Endothelial cell of umbilical vein (primary cell): ENCODE data around the gene JARID2. TPM values are rescaled to one million over a fixed set of nuclear protein-coding genes. Genes with fewer than 3 reads are reported as not detected.

ENCODE experiments used
- BruUV-seq: library from RNA; stranded (reverse); fragments of 400-500 nt; replicated peaks from 2 replicates; lab custom pipeline; 2021; lab: Mats Ljungman, UMichigan
- CTCF ChIA-PET: fragments of 300-600, 350-600 bp; sonication (Branson Sonifier 250); formaldehyde crosslinking; loops from one replicate; lab custom pipeline; 2021; ENCODE audit warnings: antibody characterized with exemption, inconsistent platforms; lab: Charles Lee
- POLR2A ChIA-PET: fragments of 300-600, 350-600 bp; sonication (Branson Sonifier 250); formaldehyde crosslinking; loops from one replicate; lab custom pipeline; 2021; ENCODE audit warnings: antibody characterized with exemption, inconsistent platforms; lab: Charles Lee
- DNase-seq: peaks from one replicate; pipeline ENCODE4 v3.0.0-alpha.2; 2011; ENCODE audit warnings: low read depth, low spot score
- FAIRE-seq: peaks from 2 replicates; lab custom pipeline; 2011; peaks lifted over from hg19 to GRCh38; lab: Jason Lieb, UNC
- H2AFZ ChIP-seq: 2 replicates; pipeline ENCODE4 v1.6.0; 2012; ENCODE audit warnings: low read depth, low read length, control low read depth, inconsistent platforms
- H3K27ac ChIP-seq: 2 replicates; pipeline ENCODE4 v1.5.1; 2011; ENCODE audit warnings: low read depth, mild to moderate bottlenecking, control low read depth, low read length, moderate library complexity; ENCODE audit not compliant: insufficient read depth
- H3K27me3 ChIP-seq, 2 experiments: 2 replicates each; pipeline versions ENCODE4 v1.6.0 to v1.6.1; 2011; ENCODE audit warnings: low read length in 2 of 2, mixed read lengths in 1 of 2; ENCODE audit not compliant: control insufficient read depth in 2 of 2, insufficient read depth in 2 of 2
- H3K36me3 ChIP-seq, 2 experiments: 2 replicates in 1 of 2; 3 replicates in 1 of 2; pipeline ENCODE4 v1.5.1; 2011; ENCODE audit warnings: low read length in 2 of 2, mild to moderate bottlenecking in 1 of 2, moderate library complexity in 1 of 2; ENCODE audit not compliant: control insufficient read depth in 2 of 2, insufficient read depth in 2 of 2; ENCODE audit errors: extremely low read depth in 1 of 2
- H3K4me1 ChIP-seq: 3 replicates; pipeline ENCODE4 v1.5.1; 2011; ENCODE audit warnings: mild to moderate bottlenecking, low read length; ENCODE audit not compliant: control insufficient read depth, insufficient read depth; ENCODE audit errors: extremely low read depth
- H3K4me2 ChIP-seq: 2 replicates; pipeline ENCODE4 v1.6.1; 2011; ENCODE audit warnings: low read length, control low read depth, mixed read lengths; ENCODE audit not compliant: insufficient read depth
- H3K4me3 ChIP-seq, 3 experiments: fragments of 200-600 bp in 1 of 3; sonication (generic), shearing (Covaris generic) in 1 of 3; replicated peaks in 1 of 3; 2 replicates each; pipeline ENCODE4 v1.5.1; 2011 to 2016; ENCODE audit warnings: control low read depth in 3 of 3, low read length in 3 of 3, mild to moderate bottlenecking in 2 of 3, inconsistent platforms in 1 of 3, low read depth in 1 of 3, moderate library complexity in 1 of 3; ENCODE audit not compliant: insufficient read depth in 1 of 3
- H3K79me2 ChIP-seq: 2 replicates; pipeline ENCODE4 v1.6.0; 2012; ENCODE audit warnings: low read length, inconsistent platforms; ENCODE audit not compliant: control insufficient read depth, insufficient read depth
- H3K9ac ChIP-seq: replicated peaks from 2 replicates; pipeline ENCODE3; 2011; ENCODE audit warnings: low read length, control low read depth; ENCODE audit not compliant: insufficient read depth; ENCODE audit errors: extremely low read depth
- H3K9me1 ChIP-seq: replicated peaks from 3 replicates; pipeline ENCODE4 v1.6.0; 2011; ENCODE audit warnings: mild to moderate bottlenecking, low read length; ENCODE audit not compliant: control insufficient read depth, insufficient read depth; ENCODE audit errors: extremely low read depth
- H3K9me3 ChIP-seq: replicated peaks from 2 replicates; pipeline ENCODE4 v1.5.1; 2012; ENCODE audit warnings: low read length, inconsistent platforms; ENCODE audit not compliant: control insufficient read depth, insufficient read depth
- H4K20me1 ChIP-seq: replicated peaks from 2 replicates; pipeline ENCODE3; 2011; ENCODE audit warnings: mild to moderate bottlenecking, low read length; ENCODE audit not compliant: control insufficient read depth, insufficient read depth; ENCODE audit errors: extremely low read depth
- CTCF ChIP-seq, 2 donors: IDR thresholded peaks; 1 replicate in 1 of 2; 2 replicates in 1 of 2; pipeline ENCODE4 v1.5.1; 2011; ENCODE audit warnings: low read length in 2 of 2, mild to moderate bottlenecking in 2 of 2, moderate library complexity in 2 of 2, control low read depth in 1 of 2, inconsistent platforms in 1 of 2, low read depth in 1 of 2; ENCODE audit not compliant: insufficient read depth in 1 of 2; ENCODE audit errors: extremely low read depth in 1 of 2
- EZH2 ChIP-seq: IDR thresholded peaks from 2 replicates; pipeline ENCODE4 v1.6.1; 2012; ENCODE audit warnings: borderline replicate concordance, low read depth, mild to moderate bottlenecking, moderate library complexity, low read length, inconsistent platforms; ENCODE audit not compliant: severe bottlenecking
- FOS ChIP-seq: IDR thresholded peaks from 2 replicates; pipeline ENCODE4 v1.6.1; 2011; ENCODE audit warnings: mild to moderate bottlenecking, low read length, moderate library complexity, borderline replicate concordance; ENCODE audit not compliant: insufficient read depth
- GATA2 ChIP-seq: IDR thresholded peaks from 2 replicates; pipeline ENCODE4 v1.7.0; 2011; ENCODE audit warnings: low read depth, mild to moderate bottlenecking, moderate library complexity, mixed read lengths, low read length; ENCODE audit not compliant: insufficient read length, insufficient read depth
- JUN ChIP-seq: IDR thresholded peaks from 2 replicates; pipeline ENCODE4 v1.6.1; 2011; ENCODE audit warnings: borderline replicate concordance, low read depth; ENCODE audit not compliant: insufficient read length, insufficient read depth
- MAX ChIP-seq: IDR thresholded peaks from 2 replicates; pipeline ENCODE4 v1.6.1; 2011; ENCODE audit not compliant: insufficient read depth, insufficient read length
- MYC ChIP-seq: IDR thresholded peaks from one replicate; pipeline ENCODE4 v1.6.1; 2011; ENCODE audit warnings: mild to moderate bottlenecking, low read depth, low read length
- POLR2A ChIP-seq: IDR thresholded peaks from 2 replicates; pipeline ENCODE4 v1.6.1; 2012; ENCODE audit warnings: low read depth, mild to moderate bottlenecking, control low read depth, low read length
- POLR2AphosphoS5 ChIP-seq: IDR thresholded peaks from 2 replicates; pipeline ENCODE4 v1.6.1; 2012; ENCODE audit warnings: low read depth, mild to moderate bottlenecking, control low read depth, low read length, moderate library complexity; ENCODE audit not compliant: insufficient read depth
- dilution Hi-C: fragments of 300-500 bp; cut with MboI; formaldehyde crosslinking; loops from one replicate; pipeline ENCODE4 v1.15.0; 2019; ENCODE audit warnings: low sequenced_read_pairs; ENCODE audit not compliant: extremely low pct_ligation_motif_present
- intact Hi-C: fragments of 100-400 bp; cut with micrococcal nuclease; formaldehyde crosslinking; loops from one replicate; pipeline ENCODE4 v1.10.0; 2022
- polyA plus RNA-seq, 4 experiments: library from polyadenylated mRNA; depleted of rRNA in 3 of 4; stranded (reverse) in 3 of 4; unstranded in 1 of 4; fragments of >200 nt; gene quantifications; 2 replicates each; pipeline versions ENCODE4 v1.2.1 to v1.2.3, GENCODE V29; 2011 to 2012; ENCODE audit warnings: missing spikeins in 1 of 4
- total RNA-seq: library from RNA; stranded (reverse); gene quantifications from 2 replicates; pipeline ENCODE4 v1.2.3, GENCODE V29; 2021

Gene JARID2
- total and polyA plus RNA-seq, 2 donors (not counting 3 experiments of a cell fraction or from before 2014, with no cell fraction given): 2.9 to 10.6 TPM

- Histone ChIP-seq H3K27me3 (no peaks in the 10 kb centered on the region), H3K9ac (no peak overlapping the region), H3K9me3 (no peaks in the 10 kb centered on the region), H3K4me2 (no peak overlapping the region), H3K9me1 (no peaks in the 10 kb centered on the region), H4K20me1 (no peaks in the 10 kb centered on the region), H3K27ac (no peak overlapping the region), H3K4me1 (peaks cover 11% of the 10 kb centered on the region), H3K36me3 (peaks cover 0 to 3% of the 10 kb centered on the region in 2 experiments), H2AFZ (no peak overlapping the region), H3K79me2 (no peaks in the 10 kb centered on the region), H3K4me3 (no peak overlapping the region)
- dilution Hi-C loops: no loop called here
- no peak for DNase-seq
- no peak for FAIRE-seq
- no peak for TF ChIP-seq EZH2
- TF ChIP-seq MAX: no peak
- no peak for TF ChIP-seq FOS
- TF ChIP-seq POLR2A: no peak
- no peak for TF ChIP-seq GATA2
- TF ChIP-seq CTCF (IDR thresholded peaks at IDR 0.05; ENCODE audit: extremely low read depth in 1 of 2, insufficient read depth in 1 of 2, low read depth in 1 of 2, low read length in 2 of 2): no peak
- TF ChIP-seq JUN: no peak
- no peak for TF ChIP-seq POLR2AphosphoS5
- no peak for TF ChIP-seq MYC
- intact Hi-C loops: no loop called here
- no TSS peak for BruUV-seq
- ChIA-PET CTCF (no interaction called here), POLR2A (no interaction called here)
Observed at GRCh38 chr6:15508441-15508871, 262.6 kb downstream of the JARID2 start.
